Stromal cell of bone marrow (primary cell): ENCODE measurements around the gene CAPN13.

Experiments
- DNase-seq: peaks from one replicate; pipeline ENCODE4 v3.0.0-alpha.2; 2012; ENCODE audit warnings: low read depth

The CAPN13 gene

DNA sequence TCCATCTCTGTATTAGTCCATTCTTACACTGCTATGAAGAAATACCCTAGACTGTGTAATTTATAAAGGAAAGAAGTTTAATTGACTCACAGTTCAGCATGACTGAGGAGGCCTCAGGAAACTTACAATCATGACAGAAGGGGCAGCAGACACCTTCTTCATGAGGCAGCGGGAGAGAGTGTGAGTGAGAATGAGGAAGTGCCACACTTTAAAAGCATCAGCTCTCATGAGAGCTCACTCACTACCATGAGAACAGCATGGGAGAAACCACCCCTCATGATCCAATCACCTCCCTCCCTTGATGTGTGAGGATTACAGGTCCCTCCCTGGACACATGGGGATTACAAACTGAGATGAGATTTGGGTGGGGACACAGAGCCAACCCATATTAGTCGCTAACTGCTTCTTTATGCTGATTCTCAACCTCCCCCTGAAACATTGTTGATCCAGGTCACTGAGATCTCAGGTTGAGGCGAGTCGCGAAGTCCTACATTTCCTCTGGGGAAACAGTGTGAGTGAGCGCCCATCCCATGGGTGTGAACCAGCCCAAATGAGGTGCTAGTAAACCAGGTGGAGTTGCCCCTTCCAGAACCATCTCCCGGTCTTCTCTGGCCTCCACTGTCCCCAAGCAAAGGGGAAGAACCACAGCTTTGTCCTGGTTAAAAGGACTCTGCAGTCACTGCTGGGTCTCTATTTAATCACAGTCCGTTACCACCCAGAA is 123.8 kb downstream of the CAPN13 start:
- no peak for DNase-seq

DNA sequence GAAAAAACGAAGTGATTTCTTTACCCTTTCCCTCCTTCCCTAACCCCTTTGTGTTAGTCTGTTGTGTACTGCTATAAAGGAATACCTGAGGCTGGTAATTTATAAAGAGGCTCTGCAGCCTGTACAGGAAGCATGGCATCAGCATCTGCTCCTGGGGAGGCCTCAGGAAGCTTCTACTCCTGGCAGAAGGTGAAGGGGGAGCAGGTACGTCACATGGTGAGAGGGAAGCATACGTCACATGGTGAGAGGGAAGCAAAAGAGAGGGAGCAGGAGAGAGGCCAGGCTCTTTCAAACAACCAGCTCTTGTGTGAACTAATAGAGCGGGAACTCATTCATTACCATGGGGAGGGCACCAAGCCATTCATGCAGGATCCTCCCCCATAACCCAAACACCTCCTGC is 126.2 kb downstream of the CAPN13 start:
- no peak for DNase-seq

DNA sequence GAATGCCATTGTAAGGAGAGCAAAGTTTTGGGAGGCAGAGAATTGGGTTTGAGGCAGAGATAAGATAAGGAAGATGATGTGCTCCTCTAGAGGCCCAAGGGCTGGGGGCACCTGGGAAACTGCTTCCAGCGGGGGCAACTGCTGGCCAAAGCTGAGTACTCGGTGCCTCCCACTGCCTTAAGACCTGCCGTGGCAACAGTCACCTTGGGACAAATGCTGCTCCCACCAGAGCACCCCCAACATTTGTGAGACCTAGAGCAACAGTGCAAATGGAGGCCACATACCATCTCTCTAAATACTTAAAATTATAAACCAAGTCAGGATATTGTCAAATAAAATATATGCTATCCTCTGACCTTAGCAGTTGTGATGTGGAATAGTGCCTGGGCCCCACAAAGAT is 127.1 kb downstream of the CAPN13 start:
- DNase-seq: no peak

DNA sequence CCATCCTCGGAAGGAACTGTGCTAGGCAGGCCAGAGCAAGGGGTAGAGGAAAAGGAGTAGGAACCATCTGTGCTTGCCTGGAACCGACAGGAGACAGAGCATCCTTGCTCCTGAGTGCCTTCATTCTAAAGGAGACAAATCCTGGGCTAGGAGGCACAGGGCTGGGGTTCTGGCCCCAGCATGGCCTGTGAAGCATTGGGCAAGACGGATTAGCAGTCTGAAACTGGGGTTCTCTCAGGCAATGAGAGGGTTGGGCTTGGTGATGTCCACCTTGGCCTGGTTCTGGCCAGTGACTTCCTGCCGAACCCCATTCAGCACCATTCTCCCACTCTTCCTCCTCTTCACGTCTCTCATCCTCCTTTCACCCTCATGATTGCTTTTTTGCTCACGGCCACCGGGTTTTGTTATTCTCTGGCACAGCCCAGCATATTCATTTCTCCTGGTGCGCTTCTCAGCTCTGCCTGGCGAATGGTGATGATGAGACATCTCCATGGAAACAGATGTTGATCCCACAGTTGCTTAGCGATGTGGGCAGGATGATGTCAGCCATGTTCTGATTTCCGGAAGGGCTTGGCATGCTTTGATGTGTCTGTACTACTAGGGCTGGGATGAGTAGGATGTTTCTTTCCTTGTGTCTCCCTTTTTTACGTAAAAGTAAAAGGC is 127.7 kb downstream of the CAPN13 start:
- DNase-seq: peak; percentile 61

DNA sequence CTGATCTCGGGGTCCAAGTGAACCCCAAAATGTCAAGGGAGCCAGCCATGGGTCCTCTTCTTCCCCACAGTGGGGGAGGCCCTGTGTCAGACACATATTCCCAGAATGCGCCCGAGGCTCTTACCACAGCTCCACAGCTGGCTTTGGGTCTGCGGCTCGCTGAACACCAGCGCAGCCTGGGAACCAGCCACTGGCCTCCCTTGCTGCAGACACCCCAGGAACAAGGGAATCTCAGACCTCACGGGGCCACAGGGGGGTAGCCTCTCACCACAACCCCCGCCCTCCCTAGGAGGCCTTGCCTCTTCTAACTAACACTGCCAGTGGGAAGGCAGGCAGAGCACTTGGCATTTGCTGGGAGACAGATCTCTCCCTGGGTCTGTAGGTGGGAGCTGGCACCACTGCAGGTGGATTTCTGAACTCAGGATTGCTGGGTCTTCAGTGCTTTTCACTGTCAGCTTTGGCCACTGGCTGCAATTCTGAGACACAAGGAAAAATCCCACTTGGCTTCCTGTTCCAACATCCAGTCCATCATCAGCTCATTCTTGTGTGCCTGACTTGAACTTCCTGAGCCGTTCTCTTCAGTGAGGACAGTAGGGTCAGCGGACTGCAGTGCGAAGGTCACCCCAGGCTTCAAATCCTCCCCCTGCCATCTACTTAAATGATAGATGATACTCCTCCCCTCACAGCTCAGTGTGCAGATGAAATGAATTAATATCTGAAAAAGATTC is 128.7 kb downstream of the CAPN13 start:
- no peak for DNase-seq

DNA sequence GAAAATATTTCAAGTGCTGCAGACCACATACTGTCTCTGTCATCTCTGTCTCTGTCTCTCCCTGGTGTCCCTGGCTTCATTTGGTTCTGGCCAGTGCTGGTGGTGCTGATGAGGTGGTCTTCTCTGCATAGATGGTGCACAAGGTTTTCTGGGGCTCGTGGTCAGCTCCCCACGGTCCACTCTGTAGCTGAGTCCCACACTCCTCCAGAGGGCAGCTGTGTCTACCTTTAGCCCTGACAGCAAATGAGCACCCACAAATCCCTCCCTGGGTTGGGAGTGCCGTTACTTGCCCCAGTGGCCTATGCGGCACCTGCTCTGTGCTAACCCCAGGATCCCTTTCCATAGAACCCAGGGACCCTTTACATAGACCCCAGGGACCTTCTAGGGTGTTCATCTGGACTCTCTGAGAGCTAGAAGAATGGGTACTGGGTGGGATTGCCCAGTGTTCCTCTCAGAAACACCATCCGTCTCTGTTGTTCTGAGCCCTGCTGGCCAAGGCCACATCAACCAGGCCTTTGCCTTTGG is 129.3 kb downstream of the CAPN13 start:
- DNase-seq: no peak

DNA sequence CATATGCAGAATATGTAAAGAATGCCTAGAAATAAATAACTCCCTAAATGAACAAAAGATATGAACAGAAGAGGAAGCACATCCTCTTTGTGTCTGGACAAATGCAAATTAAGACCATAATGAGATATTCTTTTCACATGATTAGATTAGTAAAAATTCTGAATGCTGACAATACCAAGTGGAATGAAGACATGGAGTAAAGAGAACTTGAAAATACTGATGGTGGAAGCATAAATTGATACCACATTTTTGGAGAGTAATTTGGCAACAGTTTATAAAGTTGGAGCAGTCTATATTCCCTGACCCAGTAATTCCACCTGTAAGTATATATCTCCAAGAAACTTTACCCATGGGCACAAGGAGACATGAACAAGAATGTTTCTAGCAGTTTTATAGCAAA is 130.0 kb downstream of the CAPN13 start:
- DNase-seq: no peak

DNA sequence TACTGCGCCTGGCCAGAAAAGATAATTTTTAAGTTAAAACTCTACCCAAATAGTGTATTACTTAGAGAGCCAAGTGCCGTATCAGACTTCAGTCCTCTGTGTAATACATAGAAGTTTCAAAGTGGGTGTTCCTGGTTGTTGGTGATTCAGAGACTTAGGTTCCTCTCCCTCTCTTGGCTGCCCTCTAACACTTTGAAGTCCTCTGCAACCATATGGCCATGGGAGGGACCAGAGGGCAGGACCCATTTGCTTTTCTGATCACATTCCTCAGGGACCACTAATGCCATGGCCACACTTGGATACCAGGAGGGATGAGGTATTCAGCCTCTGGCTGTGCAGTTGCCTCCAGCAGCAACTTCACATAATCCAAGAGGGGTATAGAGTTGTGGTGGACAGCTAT is 131.5 kb downstream of the CAPN13 start:
- DNase-seq: no peak

DNA sequence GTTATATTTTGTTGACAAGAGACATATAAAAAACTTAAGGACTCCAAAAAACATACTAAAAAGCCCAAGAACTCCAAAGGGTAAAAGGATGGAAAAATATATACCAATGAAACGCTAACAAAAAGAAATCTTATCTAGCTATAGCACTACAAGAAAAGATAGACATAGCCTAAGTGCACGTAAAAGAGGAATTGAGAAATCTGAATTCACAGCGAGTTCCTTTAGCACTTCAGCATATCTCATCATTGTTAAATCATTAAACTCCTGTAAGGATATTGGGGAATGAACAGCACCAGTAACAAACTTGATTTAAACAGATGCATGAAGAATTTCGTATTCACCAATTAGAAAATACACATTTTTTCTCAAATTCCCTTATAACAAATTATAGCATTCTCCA is 134.1 kb downstream of the CAPN13 start:
- no peak for DNase-seq
